Lower lobe of right lung (tissue), 2 donors: ENCODE data around the gene OR3A1. TPM values are rescaled to one million over a fixed set of nuclear protein-coding genes. Genes with fewer than 3 reads are reported as not detected.
"Not testable (repeated sequence)": the region's sequence is repeated elsewhere in the genome, so short reads cannot be mapped to it uniquely, and the experiment has no call there.

ENCODE experiments used
- ATAC-seq, 2 donors: fragments of 200-7000 bp; cut with Tn5 transposase; one replicate each; pipeline ENCODE4 v1.9.1; 2020 to 2022; ENCODE audit warnings: mild to moderate bottlenecking in 2 of 2, moderate library complexity in 2 of 2
- DNase-seq: peaks from one replicate; pipeline ENCODE4 v3.0.0-alpha.2; 2020
- H3K27ac ChIP-seq: fragments of 200-600 bp; one replicate; pipeline ENCODE4 v1.8.0; 2022
- H3K27me3 ChIP-seq: fragments of 200-600 bp; one replicate; pipeline ENCODE4 v1.8.0; 2022; ENCODE audit warnings: low read depth
- H3K36me3 ChIP-seq: fragments of 200-600 bp; one replicate; pipeline ENCODE4 v1.8.0; 2022; ENCODE audit warnings: mild to moderate bottlenecking
- H3K4me1 ChIP-seq: fragments of 200-600 bp; one replicate; pipeline ENCODE4 v1.8.0; 2022
- H3K4me3 ChIP-seq: fragments of 200-600 bp; one replicate; pipeline ENCODE4 v1.8.0; 2022; ENCODE audit warnings: mild to moderate bottlenecking
- H3K9me3 ChIP-seq: fragments of 200-600 bp; one replicate; pipeline ENCODE4 v1.8.0; 2022
- CTCF ChIP-seq: fragments of 200-600 bp; IDR thresholded peaks from one replicate; pipeline ENCODE4 v1.8.0; 2022; ENCODE audit warnings: antibody characterized with exemption, mild to moderate bottlenecking
- intact Hi-C: fragments of 100-400 bp; cut with DNase I; formaldehyde crosslinking; loops from one replicate; pipeline ENCODE4 v1.11.0; 2022
- total RNA-seq: library from RNA; stranded (reverse); fragmentation: NEBNext Ultra II Directional; extraction: Animal tissue kit (Norgen Biotek cat#: 25700); gene quantifications from one replicate; pipeline ENCODE4 v1.2.1, GENCODE V29; 2021
- donor health status: DM: no; HTN: yes; CAD: no; lungs with severe emphysema.

OR3A1 gene
- total RNA-seq, 1 donor from 2014 or later = not detected

GRCh38 chr17:3295632-3296031, 2.5 kb downstream of the OR3A1 start:
- H3K4me1 ChIP-seq = no peaks in the 10 kb centered on the region
- ATAC-seq = no peak
- H3K27me3 ChIP-seq = peaks cover 16% of the 10 kb centered on the region
- no peak overlapping the region for H3K27ac ChIP-seq
- H3K4me3 ChIP-seq = no peak overlapping the region
- no peaks in the 10 kb centered on the region for H3K36me3 ChIP-seq
- peaks cover 3% of the 10 kb centered on the region for H3K9me3 ChIP-seq
- no peak for DNase-seq
- intact Hi-C loops = no loop called here
- no peak for TF ChIP-seq CTCF

- H3K36me3 ChIP-seq, DNase-seq, H3K27ac ChIP-seq, ATAC-seq, intact Hi-C loops, H3K9me3 ChIP-seq, H3K4me1 ChIP-seq, H3K4me3 ChIP-seq: not testable (repeated sequence)
- peaks cover 16% of the 10 kb centered on the region for H3K27me3 ChIP-seq
These were observed 4.6 kb downstream of the OR3A1 start for GRCh38 chr17:3293548-3293947.

GRCh38 chr17:3282901-3283300, 15.3 kb downstream of the OR3A1 start:
- no peaks in the 10 kb centered on the region for H3K27me3 ChIP-seq
- no peaks in the 10 kb centered on the region for H3K36me3 ChIP-seq
- no peak for DNase-seq
- intact Hi-C loops = no loop called here
- no peaks in the 10 kb centered on the region for H3K4me1 ChIP-seq
- H3K27ac ChIP-seq = no peak overlapping the region
- no peak for TF ChIP-seq CTCF
- H3K9me3 ChIP-seq = no peaks in the 10 kb centered on the region
- no peak overlapping the region for H3K4me3 ChIP-seq
- no peak for ATAC-seq

- intact Hi-C loops = no loop called here
These were observed 22.0 kb downstream of the OR3A1 start for GRCh38 chr17:3276126-3276525.

GRCh38 chr17:3271072-3271848, 26.9 kb downstream of the OR3A1 start:
- no peak for TF ChIP-seq CTCF
- H3K27ac ChIP-seq = no peak overlapping the region
- ATAC-seq (no peak), DNase-seq (no peak)
- H3K4me3 ChIP-seq = no peak overlapping the region
- H3K36me3 ChIP-seq = no peaks in the 10 kb centered on the region
- no peaks in the 10 kb centered on the region for H3K27me3 ChIP-seq
- intact Hi-C loops = no loop called here
- H3K9me3 ChIP-seq = peaks cover 6% of the 10 kb centered on the region
- no peaks in the 10 kb centered on the region for H3K4me1 ChIP-seq

More at GRCh38 chr17:3276126-3276525, 22.0 kb downstream of the OR3A1 start:
- Histone ChIP-seq H3K27me3 (no peaks in the 10 kb centered on the region), H3K36me3 (no peaks in the 10 kb centered on the region), H3K4me3 (no peak overlapping the region), H3K4me1 (no peaks in the 10 kb centered on the region), H3K27ac (no peak overlapping the region), H3K9me3 (peaks cover 5% of the 10 kb centered on the region)
- ATAC-seq = no peak
- no peak for DNase-seq
- TF ChIP-seq CTCF = no peak

- no peak overlapping the region for H3K27ac ChIP-seq
- no peak for TF ChIP-seq CTCF
- DNase-seq (no peak), ATAC-seq (no peak)
- intact Hi-C loops = no loop called here
- H3K4me1 ChIP-seq = no peaks in the 10 kb centered on the region
- H3K4me3 ChIP-seq = no peak overlapping the region
- H3K27me3 ChIP-seq = no peaks in the 10 kb centered on the region
- no peaks in the 10 kb centered on the region for H3K9me3 ChIP-seq
- H3K36me3 ChIP-seq = no peaks in the 10 kb centered on the region
These were observed 37.6 kb downstream of the OR3A1 start for GRCh38 chr17:3260600-3260999.
